Lower leg skin (tissue), 3 donors: ENCODE results near the gene LCN12.

Experiments
- CTCF ChIP-seq, 3 donors: fragments of 450-650 bp; IDR thresholded peaks; one replicate each; pipeline ENCODE4 v1.5.1; 2016; ENCODE audit warnings: antibody characterized with exemption in 3 of 3, mild to moderate bottlenecking in 3 of 3, moderate library complexity in 2 of 3
- POLR2A ChIP-seq, 2 donors: fragments of 450-650 bp; IDR thresholded peaks; one replicate each; pipeline ENCODE4 v1.6.1; 2016 to 2017; ENCODE audit warnings: antibody characterized with exemption in 2 of 2, mild to moderate bottlenecking in 1 of 2, moderate library complexity in 1 of 2

GRCh38 chr9:136926749-136927148 lies 25.3 kb upstream of the LCN12 start:
- TF ChIP-seq CTCF (IDR thresholded peaks at IDR 0.05) (no peak), POLR2A (IDR thresholded peaks at IDR 0.05) (no peak)
